WTC11 (cell line): ENCODE data around the gene COL21A1.

Experiments used
- ATF1 ChIP-seq: sonication (generic); formaldehyde crosslinking; IDR thresholded peaks from 2 replicates; pipeline ENCODE4 v1.8.1; 2023; ENCODE audit warnings: mild to moderate bottlenecking, moderate library complexity, missing genetic modification reagents
- CREB1 ChIP-seq: sonication (generic); formaldehyde crosslinking; IDR thresholded peaks from 2 replicates; pipeline ENCODE4 v1.8.0; 2023; ENCODE audit warnings: mild to moderate bottlenecking, missing genetic modification reagents
- ESRRA ChIP-seq: sonication (generic); formaldehyde crosslinking; IDR thresholded peaks from 2 replicates; pipeline ENCODE4 v1.8.1; 2022; ENCODE audit warnings: mild to moderate bottlenecking, missing genetic modification reagents, borderline replicate concordance
- ETV6 ChIP-seq: sonication (generic); formaldehyde crosslinking; IDR thresholded peaks from 2 replicates; pipeline ENCODE4 v1.8.1; 2022; ENCODE audit warnings: mild to moderate bottlenecking, missing genetic modification reagents
- JUN ChIP-seq: sonication (generic); formaldehyde crosslinking; IDR thresholded peaks from 2 replicates; pipeline ENCODE4 v1.8.0; 2023; ENCODE audit warnings: mild to moderate bottlenecking, missing genetic modification reagents
- SMAD3 ChIP-seq: sonication (generic); formaldehyde crosslinking; IDR thresholded peaks from 2 replicates; pipeline ENCODE4 v1.8.0; 2022; ENCODE audit warnings: missing genetic modification reagents, mild to moderate bottlenecking, borderline replicate concordance
- TF ChIP-seq, protein P1 (sequence below): sonication (generic); formaldehyde crosslinking; IDR thresholded peaks from 2 replicates; pipeline ENCODE4 v1.8.0; 2023; ENCODE audit warnings: missing genetic modification reagents
- TF ChIP-seq, protein P2 (sequence below): fragments of 200-600 bp; IDR thresholded peaks from 2 replicates; pipeline ENCODE4 v1.8.0; 2022; ENCODE audit warnings: antibody characterized with exemption
- TF ChIP-seq, protein P3 (sequence below): sonication (generic); formaldehyde crosslinking; IDR thresholded peaks from 2 replicates; pipeline ENCODE4 v1.8.0; 2022; ENCODE audit warnings: mild to moderate bottlenecking, missing genetic modification reagents
- TF ChIP-seq, protein P4 (sequence below): sonication (generic); formaldehyde crosslinking; IDR thresholded peaks from 2 replicates; pipeline ENCODE4 v1.8.1; 2023; ENCODE audit warnings: mild to moderate bottlenecking, missing genetic modification reagents
- TF ChIP-seq, protein P5 (sequence below): sonication (generic); formaldehyde crosslinking; IDR thresholded peaks from 2 replicates; pipeline ENCODE4 v1.8.1; 2023; ENCODE audit warnings: mild to moderate bottlenecking, missing genetic modification reagents, moderate library complexity
- TF ChIP-seq, protein P6 (sequence below): sonication (generic); formaldehyde crosslinking; IDR thresholded peaks from 2 replicates; pipeline ENCODE4 v1.8.1; 2022; ENCODE audit warnings: low read depth, missing genetic modification reagents, borderline replicate concordance

DNA sequence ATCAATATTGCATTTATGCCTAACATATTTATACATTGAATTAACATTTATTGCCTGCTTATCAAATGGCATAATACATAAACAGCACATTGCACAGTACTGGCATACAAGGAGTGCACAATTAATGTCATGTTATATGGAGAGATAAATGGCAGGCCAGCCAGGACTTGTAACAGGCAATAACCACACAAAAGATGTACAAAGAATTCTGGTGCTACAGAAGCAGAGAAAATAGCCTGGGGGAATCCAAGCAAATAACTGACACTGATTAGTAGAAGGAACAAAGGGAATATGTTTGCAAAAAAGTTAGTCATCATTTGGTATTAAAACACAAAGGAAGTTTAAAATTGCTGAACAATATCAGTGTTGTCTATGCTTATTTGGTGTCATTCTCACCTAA is 27.3 kb downstream of the COL21A1 start:
- TF ChIP-seq ETV6 (CRISPR knock-in tag), result no peak
- TF ChIP-seq, protein P1, sequence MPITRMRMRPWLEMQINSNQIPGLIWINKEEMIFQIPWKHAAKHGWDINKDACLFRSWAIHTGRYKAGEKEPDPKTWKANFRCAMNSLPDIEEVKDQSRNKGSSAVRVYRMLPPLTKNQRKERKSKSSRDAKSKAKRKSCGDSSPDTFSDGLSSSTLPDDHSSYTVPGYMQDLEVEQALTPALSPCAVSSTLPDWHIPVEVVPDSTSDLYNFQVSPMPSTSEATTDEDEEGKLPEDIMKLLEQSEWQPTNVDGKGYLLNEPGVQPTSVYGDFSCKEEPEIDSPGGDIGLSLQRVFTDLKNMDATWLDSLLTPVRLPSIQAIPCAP (CRISPR knock-in tag), result no peak
- TF ChIP-seq, protein P2, sequence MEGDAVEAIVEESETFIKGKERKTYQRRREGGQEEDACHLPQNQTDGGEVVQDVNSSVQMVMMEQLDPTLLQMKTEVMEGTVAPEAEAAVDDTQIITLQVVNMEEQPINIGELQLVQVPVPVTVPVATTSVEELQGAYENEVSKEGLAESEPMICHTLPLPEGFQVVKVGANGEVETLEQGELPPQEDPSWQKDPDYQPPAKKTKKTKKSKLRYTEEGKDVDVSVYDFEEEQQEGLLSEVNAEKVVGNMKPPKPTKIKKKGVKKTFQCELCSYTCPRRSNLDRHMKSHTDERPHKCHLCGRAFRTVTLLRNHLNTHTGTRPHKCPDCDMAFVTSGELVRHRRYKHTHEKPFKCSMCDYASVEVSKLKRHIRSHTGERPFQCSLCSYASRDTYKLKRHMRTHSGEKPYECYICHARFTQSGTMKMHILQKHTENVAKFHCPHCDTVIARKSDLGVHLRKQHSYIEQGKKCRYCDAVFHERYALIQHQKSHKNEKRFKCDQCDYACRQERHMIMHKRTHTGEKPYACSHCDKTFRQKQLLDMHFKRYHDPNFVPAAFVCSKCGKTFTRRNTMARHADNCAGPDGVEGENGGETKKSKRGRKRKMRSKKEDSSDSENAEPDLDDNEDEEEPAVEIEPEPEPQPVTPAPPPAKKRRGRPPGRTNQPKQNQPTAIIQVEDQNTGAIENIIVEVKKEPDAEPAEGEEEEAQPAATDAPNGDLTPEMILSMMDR, result no peak
- no peak for TF ChIP-seq SMAD3 (CRISPR knock-in tag)
- TF ChIP-seq, protein P3, sequence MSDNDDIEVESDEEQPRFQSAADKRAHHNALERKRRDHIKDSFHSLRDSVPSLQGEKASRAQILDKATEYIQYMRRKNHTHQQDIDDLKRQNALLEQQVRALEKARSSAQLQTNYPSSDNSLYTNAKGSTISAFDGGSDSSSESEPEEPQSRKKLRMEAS (CRISPR knock-in tag), result no peak
- no peak for TF ChIP-seq ATF1
- TF ChIP-seq JUN (CRISPR knock-in tag), result no peak
- TF ChIP-seq, protein P4, sequence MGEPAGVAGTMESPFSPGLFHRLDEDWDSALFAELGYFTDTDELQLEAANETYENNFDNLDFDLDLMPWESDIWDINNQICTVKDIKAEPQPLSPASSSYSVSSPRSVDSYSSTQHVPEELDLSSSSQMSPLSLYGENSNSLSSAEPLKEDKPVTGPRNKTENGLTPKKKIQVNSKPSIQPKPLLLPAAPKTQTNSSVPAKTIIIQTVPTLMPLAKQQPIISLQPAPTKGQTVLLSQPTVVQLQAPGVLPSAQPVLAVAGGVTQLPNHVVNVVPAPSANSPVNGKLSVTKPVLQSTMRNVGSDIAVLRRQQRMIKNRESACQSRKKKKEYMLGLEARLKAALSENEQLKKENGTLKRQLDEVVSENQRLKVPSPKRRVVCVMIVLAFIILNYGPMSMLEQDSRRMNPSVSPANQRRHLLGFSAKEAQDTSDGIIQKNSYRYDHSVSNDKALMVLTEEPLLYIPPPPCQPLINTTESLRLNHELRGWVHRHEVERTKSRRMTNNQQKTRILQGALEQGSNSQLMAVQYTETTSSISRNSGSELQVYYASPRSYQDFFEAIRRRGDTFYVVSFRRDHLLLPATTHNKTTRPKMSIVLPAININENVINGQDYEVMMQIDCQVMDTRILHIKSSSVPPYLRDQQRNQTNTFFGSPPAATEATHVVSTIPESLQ (CRISPR knock-in tag), result no peak
- TF ChIP-seq, protein P5, sequence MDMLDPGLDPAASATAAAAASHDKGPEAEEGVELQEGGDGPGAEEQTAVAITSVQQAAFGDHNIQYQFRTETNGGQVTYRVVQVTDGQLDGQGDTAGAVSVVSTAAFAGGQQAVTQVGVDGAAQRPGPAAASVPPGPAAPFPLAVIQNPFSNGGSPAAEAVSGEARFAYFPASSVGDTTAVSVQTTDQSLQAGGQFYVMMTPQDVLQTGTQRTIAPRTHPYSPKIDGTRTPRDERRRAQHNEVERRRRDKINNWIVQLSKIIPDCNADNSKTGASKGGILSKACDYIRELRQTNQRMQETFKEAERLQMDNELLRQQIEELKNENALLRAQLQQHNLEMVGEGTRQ, result no peak
- no peak for TF ChIP-seq ESRRA
- no peak for TF ChIP-seq CREB1 (CRISPR knock-in tag)
- TF ChIP-seq, protein P6, sequence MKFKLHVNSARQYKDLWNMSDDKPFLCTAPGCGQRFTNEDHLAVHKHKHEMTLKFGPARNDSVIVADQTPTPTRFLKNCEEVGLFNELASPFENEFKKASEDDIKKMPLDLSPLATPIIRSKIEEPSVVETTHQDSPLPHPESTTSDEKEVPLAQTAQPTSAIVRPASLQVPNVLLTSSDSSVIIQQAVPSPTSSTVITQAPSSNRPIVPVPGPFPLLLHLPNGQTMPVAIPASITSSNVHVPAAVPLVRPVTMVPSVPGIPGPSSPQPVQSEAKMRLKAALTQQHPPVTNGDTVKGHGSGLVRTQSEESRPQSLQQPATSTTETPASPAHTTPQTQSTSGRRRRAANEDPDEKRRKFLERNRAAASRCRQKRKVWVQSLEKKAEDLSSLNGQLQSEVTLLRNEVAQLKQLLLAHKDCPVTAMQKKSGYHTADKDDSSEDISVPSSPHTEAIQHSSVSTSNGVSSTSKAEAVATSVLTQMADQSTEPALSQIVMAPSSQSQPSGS (CRISPR knock-in tag), result no peak
